Measurements from ENCODE around the gene DNAL1.

Gene DNAL1

DNA sequence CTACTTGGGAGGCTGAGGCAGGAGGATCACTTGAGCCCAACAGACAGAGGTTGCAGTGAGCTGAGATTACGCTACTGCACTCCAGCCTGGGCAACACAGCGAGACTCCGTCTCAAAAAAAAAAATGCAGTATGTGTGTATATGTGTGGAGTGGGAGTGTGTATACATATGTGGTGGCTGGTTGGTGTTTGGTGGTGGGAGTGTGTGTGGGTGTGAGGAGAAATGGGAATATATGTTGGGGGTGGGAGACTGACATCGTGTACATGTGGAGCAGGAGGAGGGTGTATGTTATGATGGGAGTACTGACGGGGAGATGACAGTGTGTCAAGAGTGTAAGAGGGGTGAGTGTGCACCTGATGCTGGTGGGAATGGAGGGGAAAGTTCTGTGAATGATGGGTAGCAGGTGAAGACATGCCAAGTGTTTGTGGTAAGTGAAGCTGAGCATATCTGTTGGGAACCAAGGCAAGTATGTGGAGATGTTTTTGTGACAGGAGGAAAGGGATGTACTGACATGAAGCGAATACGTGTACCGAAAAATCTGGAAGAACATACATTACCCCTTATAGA, 65.2 kb downstream of the DNAL1 start:
- DNase-seq: no peak

DNA sequence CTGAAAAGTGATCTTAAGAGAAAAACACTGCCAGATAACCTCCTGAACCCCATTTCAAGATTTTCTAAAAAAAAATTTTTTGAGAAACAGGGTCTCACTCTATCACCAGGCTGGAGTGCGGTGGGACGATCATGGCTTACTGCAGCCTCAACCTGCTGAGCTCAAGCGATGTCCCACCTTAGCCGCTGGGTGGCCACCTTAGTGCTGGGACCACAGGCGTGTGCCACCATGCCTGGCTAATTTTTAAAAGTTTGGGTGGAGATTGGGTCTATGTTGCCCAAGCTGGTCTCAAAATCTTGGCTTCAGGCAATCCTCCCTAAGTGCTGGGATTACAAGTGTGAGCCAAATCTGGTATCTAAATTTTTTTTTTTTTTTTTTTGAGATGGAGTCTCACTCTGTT, 66.0 kb downstream of the DNAL1 start:
- DNase-seq: no peak

DNA sequence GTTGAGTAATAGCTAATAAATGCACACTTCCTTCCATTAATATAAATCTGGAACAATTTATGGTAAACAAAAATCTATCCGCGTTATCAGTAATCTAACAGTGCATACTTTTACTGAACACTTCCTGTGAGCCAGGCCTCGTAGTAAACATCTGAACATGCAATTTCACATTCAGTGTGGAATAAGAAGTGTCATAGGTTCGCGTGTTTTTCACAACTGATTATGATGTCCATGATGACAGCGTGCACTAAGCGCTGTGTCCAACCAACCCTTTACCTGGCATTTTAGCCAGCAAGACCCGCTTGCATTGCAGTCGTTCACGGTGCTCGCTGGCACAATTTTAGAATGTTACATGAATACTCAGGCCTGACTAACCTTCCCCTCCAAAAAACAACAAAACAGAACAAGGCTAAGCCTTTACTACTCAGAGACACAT, 67.3 kb downstream of the DNAL1 start:
- DNase-seq: no peak

DNA sequence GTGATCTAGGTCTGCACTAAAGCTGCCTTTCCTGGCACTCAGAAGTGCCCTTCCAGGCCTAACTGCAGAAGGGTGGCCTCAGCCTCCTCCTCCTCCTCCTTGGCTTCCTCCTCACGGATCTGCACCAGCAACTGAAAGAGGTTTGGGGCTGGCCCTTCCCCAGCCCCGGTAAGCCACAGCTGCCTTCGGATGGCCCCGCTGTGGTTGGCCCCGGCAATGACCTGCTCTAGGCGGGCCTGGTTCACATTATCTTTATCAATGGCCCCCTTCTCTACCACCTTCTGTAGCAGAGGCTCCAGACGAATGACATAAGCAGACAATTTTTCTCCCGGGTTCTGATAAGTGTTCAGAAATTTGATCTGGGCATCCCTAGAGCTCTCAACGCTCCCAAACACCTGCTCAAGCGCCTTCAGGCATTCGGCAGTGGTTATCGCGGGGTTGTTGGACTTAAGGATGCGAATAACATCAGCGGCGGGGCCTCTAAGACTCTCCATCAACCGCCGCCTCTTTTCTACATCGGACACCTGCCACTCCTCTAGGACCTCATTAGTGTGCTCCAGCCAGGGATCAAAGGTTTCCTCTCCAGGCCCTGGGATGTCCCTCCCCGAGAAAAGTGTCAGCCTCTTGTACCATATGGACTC, 67.9 kb downstream of the DNAL1 start:
- DNase-seq: peak; percentile 36

DNA sequence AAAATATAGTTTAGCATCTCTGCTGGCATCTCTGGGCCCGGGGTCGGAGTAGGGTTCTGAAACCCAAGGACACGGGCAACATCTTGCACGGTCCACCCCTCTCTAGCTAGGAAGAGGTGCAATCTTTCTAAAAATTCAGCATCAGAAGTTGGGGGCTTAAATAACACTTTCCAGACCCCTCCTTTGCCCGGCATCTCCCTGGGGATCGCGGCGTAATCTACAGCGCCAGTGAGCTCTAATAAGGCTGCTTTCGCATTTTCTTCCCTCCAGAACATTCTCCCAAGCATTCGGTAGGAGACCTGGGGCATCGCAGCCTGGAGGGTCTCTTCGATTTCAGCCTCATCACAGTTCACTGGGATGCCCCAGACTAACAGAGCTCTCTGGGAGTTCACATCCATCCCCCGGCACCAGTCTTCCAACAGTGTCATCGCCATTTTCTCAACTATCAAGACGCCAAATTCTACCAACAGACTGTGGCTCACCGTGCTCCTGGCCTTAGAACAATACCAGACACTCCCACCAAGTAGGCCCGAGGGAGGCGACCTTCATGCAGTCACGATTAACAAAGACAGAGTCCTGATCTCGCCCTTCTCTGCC, 68.5 kb downstream of the DNAL1 start:
- DNase-seq: peak; percentile 73

DNA sequence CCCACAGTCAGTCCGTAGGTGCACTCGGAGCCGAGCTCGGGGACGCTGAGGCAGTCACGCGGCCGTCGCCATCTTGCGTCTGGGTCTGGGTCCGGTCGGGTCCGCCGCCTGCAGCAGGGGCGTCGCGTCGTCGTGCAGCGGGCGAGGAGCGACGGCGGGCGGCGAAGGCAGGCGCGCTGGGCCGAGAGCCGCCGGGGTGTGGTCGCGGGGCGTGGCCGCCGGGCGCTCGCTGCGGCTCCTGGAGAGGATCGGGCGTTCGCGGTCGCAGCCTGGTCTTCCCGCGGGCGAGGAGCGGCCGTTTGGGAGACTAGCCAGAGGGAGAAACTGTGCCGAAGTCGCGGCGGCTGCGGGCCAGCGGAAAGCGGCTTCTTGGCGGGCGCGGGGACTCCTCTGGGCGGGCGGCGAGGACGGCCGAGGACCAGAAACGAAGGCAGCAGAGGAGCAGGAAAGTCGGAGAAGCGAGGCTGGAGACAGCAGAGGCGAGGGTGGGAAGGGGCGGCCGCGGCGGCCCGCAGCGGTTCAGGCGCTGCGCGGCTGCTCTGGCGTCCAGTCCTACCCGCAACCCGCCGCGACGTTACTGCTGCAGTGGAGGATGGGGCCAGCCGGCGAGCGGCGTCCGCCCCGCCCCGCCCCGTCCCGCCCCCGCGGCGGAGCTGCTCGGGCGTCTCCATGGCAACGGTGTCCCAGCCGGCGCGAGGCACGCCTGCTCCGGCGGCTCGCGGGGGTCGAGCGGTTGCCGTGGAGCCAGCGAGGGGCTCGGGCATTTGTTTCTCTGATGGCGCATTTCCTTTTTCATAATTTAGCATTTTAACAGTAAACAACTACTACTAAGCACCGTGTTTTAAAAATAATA, 69.2 kb downstream of the DNAL1 start, which contains the start of gene PNMA1:
PNMA1 (minus strand) TSS at position 582 of the 853 bp plus-strand sequence. CDS start 745 bp downstream, outside the sequence.
- peak; percentile 88 for DNase-seq

DNA sequence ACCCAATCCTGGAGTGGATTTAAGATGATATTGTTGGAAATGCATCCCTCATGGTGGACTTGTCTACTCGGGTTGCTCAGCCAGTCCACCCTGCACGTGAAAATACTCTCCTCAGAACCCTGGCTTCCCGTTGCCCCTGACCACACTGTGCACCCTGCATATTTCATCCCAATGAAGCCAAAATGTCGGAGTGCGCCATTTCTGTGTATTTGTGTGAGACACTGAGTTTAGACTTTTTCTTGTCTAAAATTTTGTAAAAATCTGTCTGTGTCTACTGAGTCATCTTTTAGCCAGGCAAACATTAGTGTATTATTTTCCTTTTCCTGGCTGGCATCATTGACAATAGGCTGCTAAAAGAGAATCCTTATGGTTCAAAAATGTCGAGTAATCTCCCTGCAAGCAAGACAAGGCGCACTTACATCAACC, 69.9 kb downstream of the DNAL1 start:
- DNase-seq: no peak

DNA sequence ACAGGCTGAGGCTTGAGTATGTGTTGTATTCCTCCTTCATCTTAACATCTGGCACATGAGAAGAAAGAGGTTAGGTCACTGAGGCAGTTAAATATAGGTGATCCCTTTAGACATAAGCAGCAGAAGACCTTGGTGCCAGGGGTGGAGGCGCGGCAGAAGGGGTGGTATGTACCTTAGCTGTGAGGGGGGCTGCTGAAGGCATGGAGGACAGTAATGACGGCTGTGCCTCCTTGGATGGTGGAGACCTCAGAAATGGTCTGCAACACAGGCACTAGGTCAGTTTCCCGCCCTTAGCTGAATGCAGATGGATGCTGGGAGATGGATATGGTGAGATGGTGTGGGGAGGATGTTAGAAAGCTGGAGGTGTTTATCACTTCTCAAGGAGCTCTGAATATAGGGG, 70.9 kb downstream of the DNAL1 start:
- DNase-seq: no peak

DNA sequence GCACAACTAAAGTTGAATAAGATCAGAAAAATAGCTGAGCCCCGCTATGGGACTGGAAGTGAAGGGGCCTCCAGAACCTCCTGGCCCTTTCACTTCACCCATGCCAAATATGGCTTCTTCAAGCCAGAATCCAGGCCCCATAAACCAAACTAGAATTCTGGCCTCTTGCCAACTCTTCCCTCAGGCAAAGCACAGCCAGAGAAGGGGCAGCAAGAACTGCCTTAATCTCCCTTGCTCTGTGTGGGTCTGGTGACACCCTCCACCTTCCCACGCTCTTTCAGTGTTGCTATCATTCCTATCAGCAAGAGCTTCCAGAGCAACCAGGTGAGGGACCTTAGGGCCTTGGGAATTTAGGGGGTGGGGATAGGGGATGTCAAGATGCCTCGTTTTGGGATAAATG, 72.5 kb downstream of the DNAL1 start:
- no peak for DNase-seq

DNA sequence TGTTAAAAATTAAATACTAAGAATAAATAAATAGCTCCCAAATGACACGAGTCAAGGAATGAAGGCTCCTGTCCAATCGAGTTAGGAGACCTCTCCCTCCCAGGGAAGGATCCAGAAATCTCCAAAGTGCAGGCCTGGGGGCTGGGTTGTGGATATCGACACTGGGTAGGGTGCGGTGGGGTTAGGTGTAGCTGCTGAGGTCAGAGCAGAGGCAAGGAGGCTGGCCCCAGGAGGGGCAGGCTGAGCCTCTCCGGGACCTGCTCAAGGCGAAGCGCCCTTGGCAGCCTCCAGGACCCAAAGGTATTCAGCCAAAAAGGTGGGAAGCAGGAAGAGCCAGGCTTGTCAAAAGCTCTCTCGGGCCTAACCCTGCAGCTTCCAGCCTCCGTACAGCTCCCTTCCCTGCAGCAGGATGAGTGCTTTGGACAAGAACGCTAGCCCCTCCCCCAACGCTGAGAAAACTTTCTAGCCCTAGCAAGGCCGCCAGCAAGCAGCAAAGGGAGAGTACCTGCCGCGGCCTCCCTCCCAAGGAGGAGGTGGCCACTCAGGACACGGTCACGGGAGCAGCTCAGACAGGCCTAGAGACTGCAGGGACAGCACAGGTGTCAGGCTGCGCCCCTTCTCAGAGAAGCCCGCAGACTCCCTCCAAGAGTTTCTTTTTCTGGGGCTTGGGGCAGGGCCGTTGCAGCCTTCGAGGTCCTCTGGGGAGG, 73.1 kb downstream of the DNAL1 start:
- no peak for DNase-seq

DNA sequence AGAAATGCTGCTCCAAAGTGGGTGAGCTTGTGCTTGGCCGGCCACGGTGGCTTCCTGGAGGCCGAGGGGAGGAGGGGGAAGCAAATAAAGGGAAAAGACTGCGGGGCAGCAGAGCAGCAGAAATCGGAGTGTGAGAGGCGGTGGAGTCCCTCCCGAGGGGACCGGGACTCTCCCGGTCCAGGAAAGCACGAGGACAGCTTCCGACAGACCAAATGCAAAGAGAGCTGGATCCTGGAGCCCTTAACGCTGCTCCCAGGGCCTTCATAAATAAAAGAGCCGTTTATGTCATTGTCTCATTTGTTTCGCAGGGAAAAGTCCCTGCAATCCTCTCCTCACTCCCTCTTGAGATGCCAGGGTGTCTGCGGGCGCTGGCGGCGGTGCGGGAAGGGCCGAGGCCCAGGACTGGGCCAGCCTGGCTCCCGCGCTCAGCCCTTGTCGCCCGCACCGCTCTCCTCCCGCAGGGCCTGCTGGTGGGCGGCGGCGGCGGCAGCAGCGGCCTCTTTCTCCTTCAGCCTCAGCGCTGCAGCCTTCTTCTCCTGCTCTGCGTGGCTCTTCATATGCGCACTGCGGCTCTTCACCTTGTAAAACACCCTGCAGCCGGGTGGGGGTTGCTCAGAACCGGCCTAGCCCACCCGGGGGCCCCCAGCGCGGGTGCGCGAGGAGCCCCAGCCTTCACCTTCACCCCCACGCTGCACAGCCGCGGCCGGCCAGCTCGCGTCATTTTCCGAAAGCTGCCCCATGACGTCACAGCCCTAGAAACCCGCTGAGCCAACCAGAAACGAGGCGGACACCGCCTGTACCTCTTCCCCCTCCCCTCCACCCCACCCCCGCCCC, 73.8 kb downstream of the DNAL1 start:
- DNase-seq: peak; percentile 7

DNA sequence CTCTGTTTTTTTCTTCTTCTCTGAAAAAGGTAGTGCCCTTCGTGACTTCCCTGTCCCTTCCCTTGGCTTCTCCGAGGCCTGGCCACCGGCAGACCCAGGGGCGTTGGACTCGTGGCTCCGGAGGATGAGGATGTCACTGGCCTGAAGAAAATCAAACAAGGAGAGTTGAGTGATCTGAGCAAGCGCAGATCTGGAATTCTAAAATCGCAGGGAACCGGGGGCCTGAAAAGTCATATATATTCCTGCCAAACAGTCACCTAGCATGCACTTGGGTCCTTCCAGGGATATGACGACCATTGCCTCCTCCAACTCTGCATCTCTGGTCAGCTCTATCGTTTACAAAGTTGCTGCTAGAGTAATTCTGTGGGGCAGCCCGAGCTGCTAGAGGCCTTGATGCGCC, 74.6 kb downstream of the DNAL1 start:
- no peak for DNase-seq

DNA sequence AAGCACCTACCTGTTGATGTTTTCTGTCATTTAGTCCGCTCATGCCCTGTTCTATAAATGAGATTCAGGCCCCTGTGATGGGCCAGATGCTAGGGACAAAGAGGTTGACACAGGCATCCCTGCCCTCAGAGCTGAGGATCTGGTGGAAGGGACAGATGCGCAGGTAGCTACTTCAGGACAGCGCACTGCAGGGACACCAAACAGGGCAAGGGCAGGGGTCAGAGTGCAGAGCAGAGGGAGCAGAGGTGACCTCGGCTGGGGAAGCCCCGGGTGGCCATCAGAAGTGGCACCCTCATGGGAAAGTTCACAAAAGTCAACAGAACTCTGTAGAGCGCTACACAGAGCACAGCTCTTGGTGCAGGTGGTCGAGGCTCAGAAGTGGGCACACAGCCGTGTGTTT, 75.0 kb downstream of the DNAL1 start:
- no peak for DNase-seq

DNA sequence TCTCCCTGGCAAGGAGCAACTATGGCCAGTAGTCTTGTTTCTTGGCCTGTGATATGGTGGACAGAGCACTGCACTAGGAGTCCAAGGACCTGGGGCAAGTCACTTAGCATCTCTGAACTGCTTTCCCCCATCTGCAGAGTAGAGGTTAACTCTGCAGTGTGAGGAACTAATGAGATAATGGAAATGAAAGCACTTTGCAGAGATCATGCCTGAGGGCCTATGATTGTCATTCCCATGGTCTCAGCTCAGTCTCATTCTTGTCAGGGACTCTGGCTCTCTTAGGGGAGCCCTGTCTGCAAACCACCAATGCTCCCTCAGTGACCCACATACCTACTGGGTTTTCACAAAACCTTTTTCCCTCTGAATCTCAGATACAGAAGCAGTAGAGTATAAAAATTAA, 75.8 kb downstream of the DNAL1 start:
- no peak for DNase-seq

DNA sequence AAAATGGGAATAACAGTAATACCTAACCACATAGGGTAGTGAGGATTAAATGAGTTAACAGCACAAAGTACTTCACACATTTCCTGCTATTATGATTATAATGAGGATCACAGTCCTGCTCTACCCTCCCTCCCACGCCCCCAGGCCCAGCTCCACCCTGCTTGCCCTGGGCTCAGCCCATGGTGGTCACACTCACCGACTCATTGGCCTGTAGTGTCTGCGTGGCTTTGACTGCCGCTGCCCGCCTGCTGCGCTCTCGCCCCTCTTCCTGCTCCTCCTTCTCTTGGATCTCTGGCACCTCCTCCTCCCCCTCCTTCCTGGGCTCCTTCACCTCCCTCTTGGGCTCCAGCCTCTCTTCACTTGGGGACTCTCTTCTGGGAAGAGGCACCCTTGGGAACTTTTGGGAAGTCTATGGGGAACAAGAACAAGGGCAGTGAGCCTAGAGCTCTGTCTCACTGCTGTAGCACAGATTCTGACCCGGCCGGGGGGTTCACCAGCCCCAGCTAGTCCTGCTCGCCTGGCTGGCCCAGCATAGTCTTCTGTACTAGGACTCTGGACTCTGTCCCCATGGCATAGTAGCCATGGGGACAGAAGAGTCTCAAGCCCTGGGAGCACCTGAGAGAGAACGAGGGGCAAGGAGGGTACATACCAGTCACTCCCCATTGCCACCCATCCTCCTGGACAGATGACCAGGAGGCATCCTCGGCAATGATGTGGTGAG, 76.5 kb downstream of the DNAL1 start:
- DNase-seq: no peak

DNA sequence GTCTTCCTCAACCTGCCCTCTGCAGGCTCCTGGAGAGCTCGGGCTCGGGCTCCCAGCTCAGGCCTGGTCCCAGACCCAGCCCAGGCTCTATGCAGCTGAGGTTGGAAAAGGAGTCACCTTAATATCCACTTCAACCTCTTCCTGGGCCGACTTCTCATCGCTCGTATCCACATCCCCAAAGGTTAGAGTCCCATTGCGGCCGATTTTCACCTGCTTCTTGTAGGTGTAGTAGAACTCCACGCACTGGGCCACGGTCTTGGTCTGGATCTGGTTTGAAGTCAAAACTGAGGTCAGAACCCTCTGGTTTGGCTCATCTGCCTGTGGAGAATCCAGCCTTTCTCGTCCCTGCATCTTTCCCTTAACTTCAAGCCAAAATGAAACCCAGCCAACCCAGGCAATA, 77.8 kb downstream of the DNAL1 start:
- DNase-seq: no peak

DNA sequence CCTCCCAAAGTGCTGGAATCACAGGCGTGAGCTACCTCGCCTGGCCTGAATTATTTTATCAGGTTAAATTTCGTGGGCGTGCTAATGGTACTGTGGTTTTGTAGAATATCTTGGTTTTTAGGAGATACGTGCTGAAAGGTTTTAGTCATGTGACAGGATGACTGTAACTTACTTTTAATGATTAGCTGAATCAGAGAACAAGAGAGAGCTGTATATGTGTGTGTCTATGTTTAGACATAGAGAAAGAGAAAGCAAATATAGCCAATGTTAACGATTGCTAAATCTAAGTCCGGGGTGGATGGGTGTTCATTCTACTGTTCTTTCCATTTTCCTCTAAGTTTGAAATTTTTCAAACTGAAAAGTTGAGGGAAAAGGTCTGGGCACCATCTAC, 78.6 kb downstream of the DNAL1 start:
- DNase-seq: no peak

DNA sequence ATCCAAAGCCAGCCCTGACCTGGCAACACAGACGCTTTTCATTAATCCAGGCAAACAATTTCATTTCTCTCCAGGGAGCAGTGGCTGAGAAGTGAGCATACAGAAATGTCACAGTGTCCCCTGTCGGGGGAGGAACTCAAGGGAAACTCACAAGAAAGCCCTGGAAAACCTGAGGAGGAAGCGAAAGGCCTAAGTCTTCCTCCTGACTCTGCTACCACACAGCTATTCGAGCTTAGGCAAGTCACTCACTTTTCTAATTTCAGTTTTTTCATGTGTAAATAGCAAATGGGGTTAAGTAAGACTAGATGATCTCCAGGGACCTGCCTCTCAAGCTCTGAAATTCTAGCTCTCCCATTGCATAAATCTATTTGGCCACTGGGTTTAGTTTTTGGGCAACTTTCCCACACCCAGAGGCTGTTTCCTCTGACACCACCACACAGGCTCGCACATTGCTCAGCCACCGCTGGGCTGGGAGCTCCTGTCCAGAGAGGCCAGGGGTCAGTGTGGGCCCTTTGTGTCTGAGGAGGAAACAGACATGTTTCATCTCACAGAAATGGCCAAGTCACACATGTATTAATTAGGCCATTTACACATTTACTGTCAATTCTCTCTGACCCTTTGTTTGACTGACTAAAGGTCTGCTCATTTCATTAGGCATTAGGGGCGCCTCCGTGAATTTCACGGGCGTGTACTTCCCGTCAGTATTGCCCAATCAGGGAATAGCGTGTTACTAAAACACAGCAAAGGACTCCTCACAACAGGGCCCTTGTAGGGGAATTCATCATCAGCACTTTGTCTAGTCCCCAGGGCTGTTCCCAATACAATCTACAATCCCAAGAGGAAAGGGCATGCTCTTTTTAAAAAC, 79.2 kb downstream of the DNAL1 start:
- DNase-seq: peak; percentile 33

DNA sequence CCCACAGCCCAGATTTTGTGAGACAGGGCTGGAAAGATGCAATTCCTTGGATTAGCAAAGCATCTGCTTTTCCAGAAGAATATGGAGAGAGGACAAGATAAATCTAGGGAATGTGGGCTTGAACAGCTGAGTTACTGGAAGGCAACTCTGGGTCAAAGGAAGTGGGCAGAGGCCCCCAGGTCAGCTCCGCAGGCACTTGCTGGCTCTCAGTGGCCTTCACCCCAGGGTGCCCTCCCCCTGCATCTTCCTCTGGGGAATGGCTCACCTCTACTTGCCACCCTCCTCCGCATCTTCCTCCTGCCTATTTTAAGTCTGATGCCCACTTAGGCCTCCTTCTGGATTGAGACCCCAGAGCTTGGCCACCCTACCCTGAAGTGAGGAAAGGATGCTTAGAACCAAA, 79.9 kb downstream of the DNAL1 start:
- no peak for DNase-seq
